ENCODE results near the gene ZFYVE28.

- no peak for TF ChIP-seq GATA3 (IDR thresholded peaks at IDR 0.05; ENCODE audit: low read depth, low read length)
- no peak for TF ChIP-seq GATA2 (IDR thresholded peaks at IDR 0.05; ENCODE audit: low read depth, low read length)
Measured at GRCh38 chr4:2299794-2300193, 118.7 kb downstream of the ZFYVE28 start.

Measured in SH-SY5Y (cell line).